Activated CD4-positive, alpha-beta T cell treated with anti-CD3 and anti-CD28 coated beads, Interleukin-2, amount 10 ng/mL, durations not matched to agents 24 days and 14 days (primary cell): ENCODE results near the gene PICALM. TPM values are rescaled to one million over a fixed set of nuclear protein-coding genes. Genes with fewer than 3 reads are reported as not detected.

Experiments
- DNase-seq: peaks from one replicate; pipeline ENCODE4 v3.0.0; 2022
- H3K27ac Mint-ChIP-seq: one replicate; pipeline ENCODE4 v1.8.0; 2022; ENCODE audit warnings: mild to moderate bottlenecking, mixed read lengths
- H3K27me3 Mint-ChIP-seq: one replicate; pipeline ENCODE4 v1.8.0; 2022; ENCODE audit warnings: mixed read lengths
- H3K36me3 Mint-ChIP-seq: one replicate; pipeline ENCODE4 v1.8.0; 2022; ENCODE audit warnings: low read depth, mild to moderate bottlenecking, mixed read lengths
- H3K4me1 Mint-ChIP-seq: one replicate; pipeline ENCODE4 v1.8.0; 2021; ENCODE audit warnings: mixed read lengths
- H3K4me3 Mint-ChIP-seq: one replicate; pipeline ENCODE4 v1.8.0; 2022; ENCODE audit warnings: mild to moderate bottlenecking, moderate library complexity, mixed read lengths
- H3K9me3 Mint-ChIP-seq: one replicate; pipeline ENCODE4 v1.8.0; 2021; ENCODE audit warnings: mixed read lengths
- intact Hi-C: fragments of 100-400 bp; cut with micrococcal nuclease; formaldehyde crosslinking; loops from one replicate; pipeline ENCODE4 v1.15.1; 2023
- total RNA-seq: library from RNA; stranded (reverse); gene quantifications from 2 replicates; pipeline ENCODE4 v1.2.3, GENCODE V29; 2022

Gene PICALM
- total RNA-seq, 1 donor from 2014 or later, result 156 TPM

- no peak overlapping the region for H3K4me3 Mint-ChIP-seq
- intact Hi-C loops, result no loop called here
- no peaks in the 10 kb centered on the region for H3K36me3 Mint-ChIP-seq
- H3K27ac Mint-ChIP-seq, result no peak overlapping the region
- peaks cover 4% of the 10 kb centered on the region for H3K9me3 Mint-ChIP-seq
- no peaks in the 10 kb centered on the region for H3K4me1 Mint-ChIP-seq
- no peak for DNase-seq
- H3K27me3 Mint-ChIP-seq, result peaks cover 14% of the 10 kb centered on the region
These were observed 146.5 kb downstream of the PICALM start for GRCh38 chr11:85922367-85922766.

GRCh38 chr11:85918910-85919794 is 149.7 kb downstream of the PICALM start:
- no peaks in the 10 kb centered on the region for H3K36me3 Mint-ChIP-seq
- no peak for DNase-seq
- no peaks in the 10 kb centered on the region for H3K4me1 Mint-ChIP-seq
- H3K27me3 Mint-ChIP-seq, result peaks cover 1% of the 10 kb centered on the region
- intact Hi-C loops, result no loop called here
- peaks cover 19% of the 10 kb centered on the region for H3K9me3 Mint-ChIP-seq
- no peak overlapping the region for H3K27ac Mint-ChIP-seq
- H3K4me3 Mint-ChIP-seq, result no peak overlapping the region

- Mint-ChIP-seq H3K4me1 (no peaks in the 10 kb centered on the region), H3K27me3 (peaks cover 8% of the 10 kb centered on the region), H3K9me3 (peaks cover 15% of the 10 kb centered on the region), H3K36me3 (no peaks in the 10 kb centered on the region), H3K27ac (no peak overlapping the region), H3K4me3 (no peak overlapping the region)
- intact Hi-C loops, result no loop called here
- DNase-seq, result no peak
These were observed 154.5 kb downstream of the PICALM start for GRCh38 chr11:85914425-85914824.

GRCh38 chr11:85913513-85913912 is 155.4 kb downstream of the PICALM start:
- Mint-ChIP-seq H3K36me3 (no peaks in the 10 kb centered on the region), H3K27me3 (peaks cover 8% of the 10 kb centered on the region), H3K4me1 (no peaks in the 10 kb centered on the region), H3K9me3 (peaks cover 15% of the 10 kb centered on the region), H3K4me3 (no peak overlapping the region), H3K27ac (no peak overlapping the region)
- DNase-seq, result no peak
- intact Hi-C loops, result no loop called here

GRCh38 chr11:85912414-85912813 is 156.5 kb downstream of the PICALM start:
- DNase-seq, result no peak
- H3K9me3 Mint-ChIP-seq, result peaks cover 15% of the 10 kb centered on the region
- no peaks in the 10 kb centered on the region for H3K4me1 Mint-ChIP-seq
- intact Hi-C loops, result no loop called here
- H3K27ac Mint-ChIP-seq, result no peak overlapping the region
- peaks cover 8% of the 10 kb centered on the region for H3K27me3 Mint-ChIP-seq
- H3K36me3 Mint-ChIP-seq, result no peaks in the 10 kb centered on the region
- H3K4me3 Mint-ChIP-seq, result no peak overlapping the region

Other genes starting within 250 kb of the PICALM start
- not detected in 2 replicates for gene CCDC83, start 213.7 kb downstream of the PICALM start, total RNA-seq
- 269 TPM in 2 replicates for gene EED, start 175.7 kb upstream of the PICALM start, total RNA-seq
- gene HIKESHI, start 233.2 kb upstream of the PICALM start, total RNA-seq, result 54.0 and 62.4 TPM in 2 replicates